ENCODE data around the gene TMOD3. TPM values are rescaled to one million over a fixed set of nuclear protein-coding genes. Genes with fewer than 3 reads are reported as not detected.

Gene TMOD3
- total and polyA plus RNA-seq, 2 of the 8 experiments (the other 6 are each of a cell fraction or from before 2014, with no cell fraction given), result 3.9 to 29.0 TPM

DNA sequence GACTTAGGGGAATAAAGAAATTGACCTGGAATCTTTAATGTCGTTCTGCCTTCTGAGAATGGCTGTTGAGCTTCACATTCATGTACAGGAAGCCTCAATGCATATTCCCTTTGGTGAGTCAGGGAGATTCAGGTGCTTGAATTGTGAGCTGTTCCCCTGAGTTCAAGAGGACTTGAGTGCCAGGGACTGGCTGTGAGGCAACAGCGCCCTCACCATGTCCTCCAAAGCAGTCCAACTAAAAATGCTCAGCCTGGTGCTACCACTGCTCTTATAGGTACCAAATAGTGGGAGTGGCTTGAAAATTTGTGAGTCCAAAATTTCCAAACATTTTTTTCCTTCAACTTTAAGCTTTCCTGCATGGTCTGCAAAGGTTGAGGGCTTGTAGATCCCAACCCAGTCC lies 88.0 kb downstream of the TMOD3 start:
- no peak overlapping the region for H2BK12ac ChIP-seq (ENCODE audit: low read depth, low read length)
- no peak overlapping the region for H4K8ac ChIP-seq (ENCODE audit: extremely low read depth, insufficient read depth, low read length)
- no peaks in the 10 kb centered on the region; a peak in 1 of 8 replicates for H3K36me3 ChIP-seq (ENCODE audit: control insufficient read depth in 2 of 4, insufficient read depth in 4 of 4, low read length in 3 of 4)
- FAIRE-seq (peak; percentile 63), DNase-seq (ENCODE audit: low read depth in 1 of 2, low spot score in 2 of 2) (peak in 1 of 2 experiments; percentile 31)
- no peak overlapping the region for H2AK5ac ChIP-seq (ENCODE audit: low read depth, low read length)
- H4K91ac ChIP-seq (replicated peaks; ENCODE audit: insufficient read length, low read length), result no peak overlapping the region
- no peak overlapping the region for H2AFZ ChIP-seq (ENCODE audit: low read length)
- no peak overlapping the region for H3K56ac ChIP-seq (replicated peaks; ENCODE audit: insufficient read length, low read depth, low read length)
- H3K23me2 ChIP-seq (ENCODE audit: low read depth, low read length), result no peaks in the 10 kb centered on the region
- H3K27ac ChIP-seq (ENCODE audit: low read depth, low read length), result no peak overlapping the region
- no peaks in the 10 kb centered on the region for H4K20me1 ChIP-seq (replicated peaks in 1 of 2; ENCODE audit: control insufficient read depth in 1 of 2, insufficient read depth in 2 of 2, low read length in 2 of 2)
- 64% methylated on average over 2 of the region's 2 CpGs; no CpG with 5 or more reads in 1 of the 2 experiments for WGBS, 2 experiments (ENCODE audit: extremely low coverage in 1 of 2, insufficient coverage in 1 of 2, insufficient read length in 1 of 2, insufficient replicate concordance in 2 of 2, low coverage in 1 of 2, low lambda C conversion rate in 2 of 2, missing lambda C conversion rate in 1 of 2)
- no peak overlapping the region for H2BK15ac ChIP-seq (ENCODE audit: low read length)
- H2BK120ac ChIP-seq (replicated peaks; ENCODE audit: low read depth, low read length), result no peak overlapping the region
- H3K79me2 ChIP-seq (ENCODE audit: control insufficient read depth in 1 of 2, insufficient read depth in 2 of 2, low read length in 2 of 2), result no peaks in the 10 kb centered on the region
- no peak overlapping the region for H3K4me2 ChIP-seq (ENCODE audit: insufficient read depth in 1 of 2, low read depth in 2 of 2, low read length in 2 of 2)
- no peak overlapping the region for H3K18ac ChIP-seq (ENCODE audit: extremely low read depth, low read length)
- ChIA-PET POLR2A (ENCODE audit: partially characterized antibody) (interaction anchor here (0.6 to 1.2 kb wide), 3 partner anchors 9 to 417 kb away, joined by 3 to 4 read pairs (median 3); no protein-coding TSS in a partner anchor), CTCF (ENCODE audit: partially characterized antibody) (interaction anchor here (0.6 to 2.8 kb wide), 35 partner anchors 8 to 312 kb away, joined by 3 to 27 read pairs (median 5); no protein-coding TSS in a partner anchor)
- H3K9ac ChIP-seq (replicated peaks in 1 of 4; ENCODE audit: extremely low read depth in 1 of 4, low read depth in 3 of 4, low read length in 3 of 4), result no peak overlapping the region
- H4K5ac ChIP-seq (ENCODE audit: insufficient read length, low read depth, low read length), result no peak overlapping the region
- no peak overlapping the region for H2BK20ac ChIP-seq (ENCODE audit: low read length)
- H3K4ac ChIP-seq (replicated peaks; ENCODE audit: insufficient read length, low read depth, low read length), result no peak overlapping the region
- H3K4me3 ChIP-seq (ENCODE audit: extremely low read depth in 1 of 4, insufficient read depth in 2 of 4, low read depth in 3 of 4, low read length in 4 of 4), result no peak overlapping the region
- H3K79me1 ChIP-seq (ENCODE audit: low read depth, low read length), result no peaks in the 10 kb centered on the region
- no peaks in the 10 kb centered on the region for H3K9me3 ChIP-seq (ENCODE audit: insufficient read depth in 2 of 2, low read depth in 1 of 2, low read length in 1 of 2)
- no peak overlapping the region for H2BK5ac ChIP-seq (ENCODE audit: low read depth, low read length)
- no peak overlapping the region for H3K14ac ChIP-seq (ENCODE audit: insufficient read length)
- no peaks in the 10 kb centered on the region; a peak in 1 of 7 replicates for H3K4me1 ChIP-seq (replicated peaks in 1 of 4; ENCODE audit: control insufficient read depth in 3 of 4, insufficient read depth in 4 of 4, low read length in 3 of 4)
- TF ChIP-seq BCL11A (IDR thresholded peaks at IDR 0.05; ENCODE audit: low read depth in 2 of 2, low read length in 2 of 2) (no peak), CBX5 (IDR thresholded peaks at IDR 0.05; ENCODE audit: low read depth, low read length) (no peak), BACH1 (IDR thresholded peaks at IDR 0.05; ENCODE audit: low read length) (no peak), TAF7 (optimal IDR thresholded peaks at IDR 0.05; ENCODE audit: borderline replicate concordance, low read depth, low read length) (no peak), RAD21 (IDR thresholded peaks at IDR 0.05 in 1 of 2, conservative IDR thresholded peaks at IDR 0.05 in 1 of 2; ENCODE audit: low read depth in 2 of 2, low read length in 2 of 2) (peak; percentile 81 to 87)
- TF ChIP-seq, protein P1, sequence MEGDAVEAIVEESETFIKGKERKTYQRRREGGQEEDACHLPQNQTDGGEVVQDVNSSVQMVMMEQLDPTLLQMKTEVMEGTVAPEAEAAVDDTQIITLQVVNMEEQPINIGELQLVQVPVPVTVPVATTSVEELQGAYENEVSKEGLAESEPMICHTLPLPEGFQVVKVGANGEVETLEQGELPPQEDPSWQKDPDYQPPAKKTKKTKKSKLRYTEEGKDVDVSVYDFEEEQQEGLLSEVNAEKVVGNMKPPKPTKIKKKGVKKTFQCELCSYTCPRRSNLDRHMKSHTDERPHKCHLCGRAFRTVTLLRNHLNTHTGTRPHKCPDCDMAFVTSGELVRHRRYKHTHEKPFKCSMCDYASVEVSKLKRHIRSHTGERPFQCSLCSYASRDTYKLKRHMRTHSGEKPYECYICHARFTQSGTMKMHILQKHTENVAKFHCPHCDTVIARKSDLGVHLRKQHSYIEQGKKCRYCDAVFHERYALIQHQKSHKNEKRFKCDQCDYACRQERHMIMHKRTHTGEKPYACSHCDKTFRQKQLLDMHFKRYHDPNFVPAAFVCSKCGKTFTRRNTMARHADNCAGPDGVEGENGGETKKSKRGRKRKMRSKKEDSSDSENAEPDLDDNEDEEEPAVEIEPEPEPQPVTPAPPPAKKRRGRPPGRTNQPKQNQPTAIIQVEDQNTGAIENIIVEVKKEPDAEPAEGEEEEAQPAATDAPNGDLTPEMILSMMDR (IDR thresholded peaks at IDR 0.05; ENCODE audit: control extremely low read depth in 1 of 3, insufficient read depth in 1 of 3, low read depth in 1 of 3, low read length in 3 of 3), result peak; percentile 75 to 84 (median 78)
- H3K27me3 ChIP-seq (replicated peaks in 1 of 4; ENCODE audit: control insufficient read depth in 3 of 4, extremely low read depth in 1 of 4, insufficient read depth in 3 of 4, low read length in 3 of 4), result no peaks in the 10 kb centered on the region
- H3K23ac ChIP-seq (ENCODE audit: insufficient read length), result no peak overlapping the region
